Type B pancreatic cell (in vitro differentiated cells): ENCODE data around the gene EHMT1. TPM values are rescaled to one million over a fixed set of nuclear protein-coding genes. Genes with fewer than 3 reads are reported as not detected.

Experiments
- DNase-seq: peaks from one replicate; pipeline ENCODE4 v3.0.0; 2021; ENCODE audit warnings: mixed read lengths; ENCODE audit not compliant: unreplicated experiment; ENCODE audit errors: extremely low spot score
- H3K27ac Mint-ChIP-seq: 2 replicates; pipeline ENCODE4 v1.8.0; 2021; ENCODE audit warnings: mild to moderate bottlenecking, mixed read lengths
- H3K27me3 Mint-ChIP-seq: 2 replicates; pipeline ENCODE4 v1.8.0; 2021; ENCODE audit warnings: mixed read lengths
- H3K36me3 Mint-ChIP-seq: 2 replicates; pipeline ENCODE4 v1.8.0; 2021; ENCODE audit warnings: mixed read lengths
- H3K4me1 Mint-ChIP-seq: one replicate; pipeline ENCODE4 v1.8.0; 2021; ENCODE audit warnings: mixed read lengths; ENCODE audit not compliant: unreplicated experiment
- H3K4me3 Mint-ChIP-seq: 2 replicates; pipeline ENCODE4 v1.8.0; 2021; ENCODE audit warnings: mild to moderate bottlenecking, mixed read lengths
- H3K9me3 Mint-ChIP-seq: 2 replicates; pipeline ENCODE4 v1.8.0; 2021; ENCODE audit warnings: mixed read lengths
- CTCF ChIP-seq: fragments of 200-600 bp; sonication (generic); conservative IDR thresholded peaks from 2 replicates; pipeline ENCODE4 v1.5.0; 2021; ENCODE audit warnings: antibody characterized with exemption, mild to moderate bottlenecking
- total RNA-seq: library from RNA; stranded (reverse); gene quantifications from 2 replicates; pipeline ENCODE4 v1.2.1, GENCODE V29; 2021; ENCODE audit warnings: low replicate concordance

EHMT1 gene
- total RNA-seq, 1 donor from 2014 or later, result 111 TPM

GRCh38 chr9:137820161-137820855, 201.5 kb downstream of the EHMT1 start:
- Mint-ChIP-seq H3K4me1 (no peaks in the 10 kb centered on the region), H3K27me3 (no peaks in the 10 kb centered on the region), H3K4me3 (no peak overlapping the region), H3K27ac (no peak overlapping the region), H3K36me3 (peaks cover 57% of the 10 kb centered on the region), H3K9me3 (peaks cover 3% of the 10 kb centered on the region)
- DNase-seq, result no peak
- TF ChIP-seq CTCF, result no peak

- TF ChIP-seq CTCF, result no peak
- Mint-ChIP-seq H3K9me3 (peaks cover 3% of the 10 kb centered on the region), H3K36me3 (peaks cover 51% of the 10 kb centered on the region), H3K27me3 (no peaks in the 10 kb centered on the region), H3K4me3 (no peak overlapping the region), H3K4me1 (no peaks in the 10 kb centered on the region), H3K27ac (no peak overlapping the region)
- no peak for DNase-seq
These were observed 205.4 kb downstream of the EHMT1 start for GRCh38 chr9:137823986-137824771.

- no peaks in the 10 kb centered on the region for H3K4me1 Mint-ChIP-seq
- peaks cover 47% of the 10 kb centered on the region for H3K36me3 Mint-ChIP-seq
- H3K27ac Mint-ChIP-seq, result no peak overlapping the region
- no peak overlapping the region for H3K4me3 Mint-ChIP-seq
- no peak for TF ChIP-seq CTCF
- no peaks in the 10 kb centered on the region for H3K27me3 Mint-ChIP-seq
- H3K9me3 Mint-ChIP-seq, result peaks cover 3% of the 10 kb centered on the region
- DNase-seq, result no peak
These were observed 206.7 kb downstream of the EHMT1 start for GRCh38 chr9:137825324-137825989.

- H3K4me1 Mint-ChIP-seq, result no peaks in the 10 kb centered on the region
- no peak for DNase-seq
- H3K36me3 Mint-ChIP-seq, result peaks cover 37% of the 10 kb centered on the region
- no peaks in the 10 kb centered on the region for H3K27me3 Mint-ChIP-seq
- no peak for TF ChIP-seq CTCF
- no peak overlapping the region for H3K4me3 Mint-ChIP-seq
- H3K27ac Mint-ChIP-seq, result no peak overlapping the region
- H3K9me3 Mint-ChIP-seq, result no peaks in the 10 kb centered on the region
These were observed 209.2 kb downstream of the EHMT1 start for GRCh38 chr9:137827908-137828526.

GRCh38 chr9:137828527-137829259, 209.9 kb downstream of the EHMT1 start:
- DNase-seq, result no peak
- H3K27ac Mint-ChIP-seq, result no peak overlapping the region
- H3K4me1 Mint-ChIP-seq, result no peaks in the 10 kb centered on the region
- no peak overlapping the region for H3K4me3 Mint-ChIP-seq
- no peaks in the 10 kb centered on the region for H3K9me3 Mint-ChIP-seq
- no peaks in the 10 kb centered on the region for H3K27me3 Mint-ChIP-seq
- H3K36me3 Mint-ChIP-seq, result peaks cover 36% of the 10 kb centered on the region
- no peak for TF ChIP-seq CTCF
